PC-3 (cell line): ENCODE measurements around the gene SHROOM2. TPM values are rescaled to one million over a fixed set of nuclear protein-coding genes. Genes with fewer than 3 reads are reported as not detected.

ENCODE experiments used
- ATAC-seq: fragments of 200-7000 bp; cut with Tn5 transposase; 2 replicates; pipeline ENCODE4 v1.9.1; 2020; ENCODE audit warnings: mild to moderate bottlenecking, moderate library complexity
- BruUV-seq: library from RNA; stranded (reverse); fragments of 400-500 nt; replicated peaks from 2 replicates; lab custom pipeline; 2021; lab: Mats Ljungman, UMichigan
- CTCF ChIA-PET: fragments of 300-600 bp; sonication (Branson Sonifier 250); formaldehyde crosslinking; loops from one replicate; lab custom pipeline; 2022; ENCODE audit warnings: antibody characterized with exemption; lab: Charles Lee
- POLR2A ChIA-PET: fragments of 300-600 bp; sonication (Branson Sonifier 250); formaldehyde crosslinking; loops from one replicate; lab custom pipeline; 2022; ENCODE audit warnings: antibody characterized with exemption; ENCODE audit not compliant: unreplicated experiment; lab: Charles Lee
- DNase-seq: peaks from one replicate; pipeline ENCODE4 v3.0.0-alpha.2; 2015
- H2AFZ ChIP-seq: fragments of 300-600 bp; sonication (generic); 2 replicates; pipeline ENCODE4 v1.6.0; 2016; ENCODE audit warnings: antibody characterized with exemption, low read length
- H3F3A ChIP-seq: fragments of 300-600 bp; sonication (generic); one replicate; pipeline ENCODE4 v1.6.0; 2017; ENCODE audit warnings: antibody characterized with exemption, low read length, control low read depth, mild to moderate bottlenecking; ENCODE audit not compliant: unreplicated experiment
- H3K27ac ChIP-seq: fragments of 300-600 bp; sonication (generic); 2 replicates; pipeline ENCODE4 v1.5.1; 2016; ENCODE audit warnings: mild to moderate bottlenecking, low read length
- H3K27me3 ChIP-seq: fragments of 300-600 bp; sonication (generic); 2 replicates; pipeline ENCODE4 v1.6.1; 2016; ENCODE audit warnings: low read length, mixed read lengths
- H3K36me3 ChIP-seq: fragments of 300-600 bp; sonication (generic); 2 replicates; pipeline ENCODE4 v1.6.1; 2016; ENCODE audit warnings: low read depth, mixed run types, low read length, mixed read lengths
- H3K4me1 ChIP-seq: fragments of 300-600 bp; sonication (generic); 2 replicates; pipeline ENCODE4 v1.5.1; 2016; ENCODE audit warnings: low read length; ENCODE audit not compliant: insufficient read depth
- H3K4me2 ChIP-seq: fragments of 300-600 bp; sonication (generic); 2 replicates; pipeline ENCODE4 v1.6.0; 2016; ENCODE audit warnings: low read length
- H3K4me3 ChIP-seq: fragments of 300-600 bp; sonication (generic); 2 replicates; pipeline ENCODE4 v1.5.1; 2016; ENCODE audit warnings: mild to moderate bottlenecking, low read length, mixed read lengths
- H3K79me2 ChIP-seq: fragments of 300-600 bp; sonication (generic); 2 replicates; pipeline ENCODE4 v1.6.1; 2017; ENCODE audit warnings: low read length, mixed read lengths
- H3K9ac ChIP-seq: fragments of 300-600 bp; sonication (generic); 2 replicates; pipeline ENCODE4 v1.6.0; 2016; ENCODE audit warnings: mild to moderate bottlenecking, low read length
- H3K9me2 ChIP-seq: fragments of 300-600 bp; sonication (generic); replicated peaks from 2 replicates; pipeline ENCODE4 v1.6.1; 2016; ENCODE audit warnings: mixed run types, low read length, mixed read lengths
- H3K9me3 ChIP-seq: fragments of 300-600 bp; sonication (generic); 2 replicates; pipeline ENCODE4 v1.6.1; 2016; ENCODE audit warnings: low read length, mixed read lengths
- H4K20me1 ChIP-seq: fragments of 300-600 bp; sonication (generic); 2 replicates; pipeline ENCODE4 v1.6.1; 2016; ENCODE audit warnings: low read length, mixed read lengths
- CTCF ChIP-seq: fragments of 300-600 bp; sonication (generic); conservative IDR thresholded peaks from 2 replicates; pipeline ENCODE4 v1.5.1; 2017; ENCODE audit warnings: antibody characterized with exemption, low read depth, mild to moderate bottlenecking, low read length
- EZH2 ChIP-seq: fragments of 300-600 bp; sonication (generic); IDR thresholded peaks from one replicate; pipeline ENCODE4 v1.6.1; 2017; ENCODE audit warnings: antibody characterized with exemption, mild to moderate bottlenecking, low read length; ENCODE audit not compliant: unreplicated experiment
- EZH2phosphoT487 ChIP-seq: fragments of 300-600 bp; sonication (generic); IDR thresholded peaks from 2 replicates; pipeline ENCODE4 v1.6.1; 2018; ENCODE audit warnings: mild to moderate bottlenecking, antibody characterized with exemption, low read length, borderline replicate concordance
- intact Hi-C: fragments of 100-400 bp; cut with micrococcal nuclease; formaldehyde crosslinking; loops from 2 replicates; pipeline ENCODE4 v1.9.0; 2023
- total RNA-seq: library from RNA; depleted of rRNA; stranded (reverse); fragments of >200 nt; gene quantifications from 2 replicates; pipeline ENCODE4 v1.2.3, GENCODE V29; 2014

The SHROOM2 gene
- total RNA-seq, 1 experiment from 2014 or later, result 6.5 TPM

GRCh38 chrX:9845578-9845952 is 59.3 kb downstream of the SHROOM2 start:
- no peak for DNase-seq
- ChIA-PET CTCF (no interaction called here), POLR2A (no interaction called here)
- Histone ChIP-seq H3K9me2 (no peaks in the 10 kb centered on the region), H3K9me3 (no peaks in the 10 kb centered on the region), H3K27ac (no peak overlapping the region), H3K9ac (no peak overlapping the region), H4K20me1 (no peaks in the 10 kb centered on the region), H3K4me3 (no peak overlapping the region), H3K36me3 (no peaks in the 10 kb centered on the region), H3F3A (no peaks in the 10 kb centered on the region), H3K4me2 (no peak overlapping the region), H3K27me3 (no peaks in the 10 kb centered on the region), H3K79me2 (no peaks in the 10 kb centered on the region), H2AFZ (no peak overlapping the region), H3K4me1 (peaks cover 15% of the 10 kb centered on the region)
- no peak for ATAC-seq
- BruUV-seq, result no TSS peak
- intact Hi-C loops, result loop anchor here (10.0 kb wide), 1 partner anchor 61 kb away; the partner anchor contains the start of gene SHROOM2
- TF ChIP-seq EZH2 (no peak), EZH2phosphoT487 (no peak), CTCF (no peak)

- H3K9ac ChIP-seq, result no peak overlapping the region
- CTCF ChIA-PET, result no interaction called here
- BruUV-seq, result no TSS peak
- H3K4me2 ChIP-seq, result peak overlapping the region; percentile 54
- H2AFZ ChIP-seq, result peak overlapping the region; percentile 34; the same call in 1 of the 2 replicates
- POLR2A ChIA-PET, result no interaction called here
- H3K27ac ChIP-seq, result peak overlapping the region; percentile 73
- peaks cover 15% of the 10 kb centered on the region for H3K4me1 ChIP-seq
- H3F3A ChIP-seq, result no peaks in the 10 kb centered on the region
- intact Hi-C loops, result loop anchor here (10.0 kb wide), 1 partner anchor 62 kb away; the partner anchor contains the start of gene SHROOM2
- no peaks in the 10 kb centered on the region for H4K20me1 ChIP-seq
- no peaks in the 10 kb centered on the region for H3K79me2 ChIP-seq
- no peaks in the 10 kb centered on the region for H3K27me3 ChIP-seq
- no peaks in the 10 kb centered on the region for H3K36me3 ChIP-seq
- H3K9me3 ChIP-seq, result no peaks in the 10 kb centered on the region
- TF ChIP-seq EZH2 (no peak), EZH2phosphoT487 (no peak), CTCF (no peak)
- no peak for ATAC-seq
- no peak overlapping the region for H3K4me3 ChIP-seq
- no peaks in the 10 kb centered on the region for H3K9me2 ChIP-seq
- no peak for DNase-seq
Measured at GRCh38 chrX:9846631-9847030, 60.4 kb downstream of the SHROOM2 start.

- Histone ChIP-seq H3K4me3 (no peak overlapping the region), H2AFZ (peak overlapping the region; percentile 34; the same call in 1 of the 2 replicates), H3K9ac (no peak overlapping the region), H3K9me2 (no peaks in the 10 kb centered on the region), H3K4me1 (peaks cover 15% of the 10 kb centered on the region), H3K4me2 (peak overlapping the region; percentile 54), H3K27ac (peak overlapping the region; percentile 73), H3K79me2 (no peaks in the 10 kb centered on the region), H3K27me3 (no peaks in the 10 kb centered on the region), H3F3A (no peaks in the 10 kb centered on the region), H3K9me3 (no peaks in the 10 kb centered on the region), H4K20me1 (no peaks in the 10 kb centered on the region), H3K36me3 (no peaks in the 10 kb centered on the region)
- peak; percentile 90 for DNase-seq
- CTCF ChIA-PET, result no interaction called here
- no peak for TF ChIP-seq EZH2phosphoT487
- TF ChIP-seq CTCF, result no peak
- no peak for TF ChIP-seq EZH2
- POLR2A ChIA-PET, result no interaction called here
- intact Hi-C loops, result loop anchor here (10.0 kb wide), 1 partner anchor 62 kb away; the partner anchor contains the start of gene SHROOM2
- peak; percentile 99 for ATAC-seq
- no TSS peak for BruUV-seq
Measured at GRCh38 chrX:9847071-9847470, 60.8 kb downstream of the SHROOM2 start.
